GM12801 (cell line): ENCODE data around the gene C4orf50.

Experiments used
- CTCF ChIP-seq: IDR thresholded peaks from one replicate; pipeline ENCODE4 v1.5.1; 2011; ENCODE audit warnings: control low read depth; ENCODE audit not compliant: insufficient read length; ENCODE audit errors: extremely low read depth

The C4orf50 gene

GRCh38 chr4:5863461-5864113, 154.6 kb downstream of the C4orf50 start:
- no peak for TF ChIP-seq CTCF

- TF ChIP-seq CTCF: no peak
Observed at GRCh38 chr4:5858020-5858769, 160.0 kb downstream of the C4orf50 start.

- TF ChIP-seq CTCF: no peak
Observed at GRCh38 chr4:5857199-5857598, 161.0 kb downstream of the C4orf50 start.

GRCh38 chr4:5854929-5855328, 163.3 kb downstream of the C4orf50 start:
- TF ChIP-seq CTCF: no peak

- no peak for TF ChIP-seq CTCF
Observed at GRCh38 chr4:5852523-5853202, 165.6 kb downstream of the C4orf50 start.

- no peak for TF ChIP-seq CTCF
Observed at GRCh38 chr4:5851637-5852301, 166.5 kb downstream of the C4orf50 start.
